HEK293 (cell line): ENCODE measurements around the gene FOXO3.
"Not testable (repeated sequence)": the region's sequence is repeated elsewhere in the genome, so short reads cannot be mapped to it uniquely, and the experiment has no call there.

ENCODE experiments used
- CTCF ChIA-PET: fragments of 350-600 bp; formaldehyde crosslinking; extraction: SDS; loops from one replicate; lab custom pipeline; 2021; ENCODE audit warnings: antibody characterized with exemption; lab: Yijun Ruan, JAX
- POLR2A ChIA-PET: fragments of 300-600 bp; formaldehyde crosslinking; extraction: SDS; loops from one replicate; lab custom pipeline; 2020; ENCODE audit warnings: antibody characterized with exemption, inconsistent platforms; lab: Yijun Ruan, JAX
- H3K27ac ChIP-seq: fragments of 200-500 bp; sonication (Bioruptor generic); 2 replicates; pipeline ENCODE4 v1.5.1; 2014; ENCODE audit warnings: low read depth, low read length, control low read depth, inconsistent platforms; ENCODE audit errors: extremely low read depth
- H3K36me3 ChIP-seq, 2 experiments: fragments of 200-500 bp in 1 of 2; sonication (Bioruptor generic) in 1 of 2; 1 replicate in 1 of 2; 2 replicates in 1 of 2; pipeline ENCODE4 v1.5.1; 2014 to 2017; ENCODE audit warnings: inconsistent platforms in 2 of 2, low read length in 2 of 2; ENCODE audit not compliant: control insufficient read depth in 2 of 2, insufficient read depth in 1 of 2
- H3K4me1 ChIP-seq: fragments of 200-500 bp; sonication (Bioruptor generic); 2 replicates; pipeline ENCODE4 v1.5.1; 2014; ENCODE audit warnings: mild to moderate bottlenecking, low read length, inconsistent platforms; ENCODE audit not compliant: control insufficient read depth, insufficient read depth
- H3K4me3 ChIP-seq: 2 replicates; pipeline ENCODE4 v1.5.1; 2011; ENCODE audit warnings: low read depth, mild to moderate bottlenecking, control low read depth, low read length, moderate library complexity
- H3K9me3 ChIP-seq: fragments of 200-500 bp; sonication (Bioruptor generic); 2 replicates; pipeline ENCODE4 v1.5.1; 2014; ENCODE audit warnings: low read depth, low read length, inconsistent platforms; ENCODE audit not compliant: control insufficient read depth, insufficient read depth
- EGR2 ChIP-seq: fragments of 450-650 bp; formaldehyde crosslinking; IDR thresholded peaks from 2 replicates; pipeline ENCODE4 v1.5.1; 2016; ENCODE audit warnings: low read depth, missing biosample characterization, missing genetic modification characterization
- FEZF1 ChIP-seq: fragments of 450-650 bp; formaldehyde crosslinking; IDR thresholded peaks from 2 replicates; pipeline ENCODE4 v1.5.1; 2016; ENCODE audit warnings: missing biosample characterization, missing genetic modification characterization
- GLIS2 ChIP-seq: fragments of 450-650 bp; formaldehyde crosslinking; IDR thresholded peaks from 2 replicates; pipeline ENCODE4 v1.5.1; 2016; ENCODE audit warnings: missing biosample characterization, missing genetic modification characterization
- HIC1 ChIP-seq: fragments of 450-650 bp; formaldehyde crosslinking; IDR thresholded peaks from 2 replicates; pipeline ENCODE4 v1.5.1; 2016; ENCODE audit warnings: missing biosample characterization, missing genetic modification characterization
- KLF8 ChIP-seq: fragments of 450-650 bp; formaldehyde crosslinking; IDR thresholded peaks from 2 replicates; pipeline ENCODE4 v1.5.1; 2016; ENCODE audit warnings: missing biosample characterization, missing genetic modification characterization
- SETDB1 ChIP-seq: IDR thresholded peaks from one replicate; pipeline ENCODE4 v1.6.1; 2017; ENCODE audit warnings: mild to moderate bottlenecking, low read length, moderate library complexity, mixed read lengths; ENCODE audit not compliant: insufficient read length
- SP2 ChIP-seq: fragments of 450-650 bp; formaldehyde crosslinking; IDR thresholded peaks from 2 replicates; pipeline ENCODE4 v1.5.1; 2016; ENCODE audit warnings: missing biosample characterization, missing genetic modification characterization
- ZBTB17 ChIP-seq: fragments of 450-650 bp; formaldehyde crosslinking; IDR thresholded peaks from 2 replicates; pipeline ENCODE4 v1.5.1; 2016; ENCODE audit warnings: missing biosample characterization, missing genetic modification characterization
- ZBTB7A ChIP-seq: fragments of 450-650 bp; formaldehyde crosslinking; IDR thresholded peaks from 2 replicates; pipeline ENCODE4 v1.5.1; 2016; ENCODE audit warnings: low read depth, missing biosample characterization, missing genetic modification characterization
- ZFHX2 ChIP-seq: fragments of 450-650 bp; formaldehyde crosslinking; conservative IDR thresholded peaks from 2 replicates; pipeline ENCODE4 v1.5.1; 2016; ENCODE audit warnings: missing biosample characterization, missing genetic modification characterization
- ZFP41 ChIP-seq: fragments of 450-650 bp; formaldehyde crosslinking; IDR thresholded peaks from 2 replicates; pipeline ENCODE4 v1.5.1; 2016; ENCODE audit warnings: missing biosample characterization, missing genetic modification characterization, borderline replicate concordance
- ZNF146 ChIP-seq: fragments of 450-650 bp; formaldehyde crosslinking; IDR thresholded peaks from 2 replicates; pipeline ENCODE4 v1.5.1; 2016; ENCODE audit warnings: missing biosample characterization, missing genetic modification characterization
- ZNF354C ChIP-seq: fragments of 450-650 bp; formaldehyde crosslinking; IDR thresholded peaks from 2 replicates; pipeline ENCODE4 v1.5.1; 2016; ENCODE audit warnings: missing biosample characterization, missing genetic modification characterization, low read depth, borderline replicate concordance
- ZNF48 ChIP-seq: fragments of 450-650 bp; formaldehyde crosslinking; IDR thresholded peaks from 2 replicates; pipeline ENCODE4 v1.5.1; 2016; ENCODE audit warnings: missing biosample characterization, missing genetic modification characterization
- ZNF488 ChIP-seq: fragments of 450-650 bp; formaldehyde crosslinking; IDR thresholded peaks from 2 replicates; pipeline ENCODE4 v1.5.1; 2016; ENCODE audit warnings: missing biosample characterization, missing genetic modification characterization
- ZNF571 ChIP-seq: fragments of 450-650 bp; formaldehyde crosslinking; IDR thresholded peaks from 2 replicates; pipeline ENCODE4 v1.5.0; 2017; ENCODE audit warnings: missing biosample characterization, missing genetic modification characterization
- ZNF701 ChIP-seq: fragments of 450-650 bp; formaldehyde crosslinking; IDR thresholded peaks from 2 replicates; pipeline ENCODE4 v1.5.1; 2016; ENCODE audit warnings: missing biosample characterization, missing genetic modification characterization
- ZNF747 ChIP-seq: fragments of 450-650 bp; formaldehyde crosslinking; IDR thresholded peaks from 2 replicates; pipeline ENCODE4 v1.5.1; 2016; ENCODE audit warnings: missing biosample characterization, missing genetic modification characterization
- ZNF776 ChIP-seq: fragments of 450-650 bp; formaldehyde crosslinking; IDR thresholded peaks from 2 replicates; pipeline ENCODE4 v1.5.0; 2017; ENCODE audit warnings: missing biosample characterization, missing genetic modification characterization, borderline replicate concordance
- ZNF785 ChIP-seq: fragments of 450-650 bp; formaldehyde crosslinking; IDR thresholded peaks from 2 replicates; pipeline ENCODE4 v1.5.1; 2016; ENCODE audit warnings: missing biosample characterization, missing genetic modification characterization
- ZNF837 ChIP-seq: fragments of 450-650 bp; formaldehyde crosslinking; IDR thresholded peaks from 2 replicates; pipeline ENCODE4 v1.5.1; 2016; ENCODE audit warnings: missing biosample characterization, missing genetic modification characterization
- ZSCAN23 ChIP-seq: fragments of 450-650 bp; formaldehyde crosslinking; IDR thresholded peaks from 2 replicates; pipeline ENCODE4 v1.5.1; 2016; ENCODE audit warnings: missing biosample characterization, missing genetic modification characterization
- TF ChIP-seq, protein P1 (sequence below): fragments of 450-650 bp; formaldehyde crosslinking; IDR thresholded peaks from 2 replicates; pipeline ENCODE4; 2016; ENCODE audit warnings: missing biosample characterization, missing genetic modification characterization

The FOXO3 gene

GRCh38 chr6:108656836-108657235 lies 96.1 kb downstream of the FOXO3 start:
- H3K4me3 ChIP-seq = no peak overlapping the region
- POLR2A ChIA-PET = interaction anchor here (0.6 kb wide), 1 partner anchor 8 kb away, joined by 3 read pairs; no protein-coding TSS in a partner anchor
- H3K4me1 ChIP-seq = peaks cover 32% of the 10 kb centered on the region
- CTCF ChIA-PET = interaction anchor here (0.6 kb wide), 1 partner anchor 188 kb away, joined by 3 read pairs; no protein-coding TSS in a partner anchor
- no peaks in the 10 kb centered on the region for H3K36me3 ChIP-seq
- H3K27ac ChIP-seq = no peak overlapping the region
- TF ChIP-seq ZFHX2 (tag by site-specific recombination) (no peak), ZNF776 (tag by site-specific recombination) (no peak), ZBTB7A (tag by site-specific recombination) (no peak), ZNF785 (tag by site-specific recombination) (no peak), SP2 (tag by site-specific recombination) (no peak), ZNF747 (tag by site-specific recombination) (no peak), ZNF48 (tag by site-specific recombination) (no peak)
- no peaks in the 10 kb centered on the region for H3K9me3 ChIP-seq

DNA sequence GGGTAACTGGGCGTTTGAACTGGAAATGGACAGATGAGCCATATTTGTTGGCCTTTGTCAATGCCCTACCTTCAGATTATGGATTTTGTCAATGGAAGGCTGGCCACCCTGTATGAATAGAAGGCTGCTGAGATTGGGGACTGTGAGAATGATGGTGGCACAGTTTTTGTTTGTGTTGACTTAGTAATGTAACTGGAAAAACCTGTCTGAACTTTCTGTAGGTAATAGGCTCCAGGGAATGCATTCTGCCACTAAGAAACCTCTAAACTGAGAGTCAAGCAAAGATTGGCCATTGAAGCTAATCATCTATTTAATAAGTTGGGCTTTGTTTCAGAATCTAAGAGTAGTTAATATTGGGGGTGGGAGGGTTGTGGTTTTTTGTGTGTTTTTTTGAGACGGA lies 97.5 kb downstream of the FOXO3 start:
- ChIA-PET CTCF (interaction anchor here (0.7 kb wide), 1 partner anchor 822 kb away, joined by 3 read pairs; no protein-coding TSS in a partner anchor), POLR2A (no interaction called here)
- no peak overlapping the region for H3K27ac ChIP-seq

GRCh38 chr6:108658785-108659184 lies 98.1 kb downstream of the FOXO3 start:
- H3K36me3 ChIP-seq, H3K9me3 ChIP-seq, H3K4me3 ChIP-seq, H3K27ac ChIP-seq: not testable (repeated sequence)
- ChIA-PET CTCF (interaction anchor here (0.7 kb wide), 1 partner anchor 823 kb away, joined by 3 read pairs; no protein-coding TSS in a partner anchor), POLR2A (interaction anchor here (0.7 kb wide), 1 partner anchor 518 kb away, joined by 3 read pairs; no protein-coding TSS in a partner anchor)
- H3K4me1 ChIP-seq = peaks cover 37% of the 10 kb centered on the region

More for the DNA sequence above, 97.5 kb downstream of the FOXO3 start:
- peaks cover 40% of the 10 kb centered on the region for H3K4me1 ChIP-seq
- H3K4me3 ChIP-seq = no peak overlapping the region
- TF ChIP-seq KLF8 (tag by site-specific recombination) (no peak), ZNF837 (tag by site-specific recombination) (no peak), EGR2 (no peak)
- TF ChIP-seq, all 188 proteins: peak for 0
- H3K36me3 ChIP-seq = no peaks in the 10 kb centered on the region
- no peaks in the 10 kb centered on the region for H3K9me3 ChIP-seq

GRCh38 chr6:108660251-108660650 lies 99.5 kb downstream of the FOXO3 start:
- Histone ChIP-seq H3K9me3 (no peaks in the 10 kb centered on the region), H3K27ac (no peak overlapping the region), H3K4me1 (peaks cover 27% of the 10 kb centered on the region), H3K36me3 (peaks cover 2 to 13% of the 10 kb centered on the region in 2 experiments; a peak in 1 of 3 replicates), H3K4me3 (no peak overlapping the region)
- CTCF ChIA-PET = interaction anchor here (0.6 kb wide), 1 partner anchor 390 kb away, joined by 4 read pairs; no protein-coding TSS in a partner anchor
- POLR2A ChIA-PET = no interaction called here
- no peak for TF ChIP-seq FEZF1 (tag by site-specific recombination)
- TF ChIP-seq ZNF488 (tag by site-specific recombination) = no peak
- no peak for TF ChIP-seq GLIS2 (tag by site-specific recombination)
- no peak for TF ChIP-seq ZFP41 (tag by site-specific recombination)
- no peak for TF ChIP-seq ZSCAN23
- TF ChIP-seq HIC1 (tag by site-specific recombination) = no peak
- no peak for TF ChIP-seq ZNF571 (tag by site-specific recombination)
- TF ChIP-seq ZBTB17 = no peak
- TF ChIP-seq SETDB1 = no peak
- no peak for TF ChIP-seq ZNF146 (tag by site-specific recombination)
- TF ChIP-seq ZNF701 (tag by site-specific recombination) = no peak
- no peak for TF ChIP-seq ZNF354C
- TF ChIP-seq, protein P1, sequence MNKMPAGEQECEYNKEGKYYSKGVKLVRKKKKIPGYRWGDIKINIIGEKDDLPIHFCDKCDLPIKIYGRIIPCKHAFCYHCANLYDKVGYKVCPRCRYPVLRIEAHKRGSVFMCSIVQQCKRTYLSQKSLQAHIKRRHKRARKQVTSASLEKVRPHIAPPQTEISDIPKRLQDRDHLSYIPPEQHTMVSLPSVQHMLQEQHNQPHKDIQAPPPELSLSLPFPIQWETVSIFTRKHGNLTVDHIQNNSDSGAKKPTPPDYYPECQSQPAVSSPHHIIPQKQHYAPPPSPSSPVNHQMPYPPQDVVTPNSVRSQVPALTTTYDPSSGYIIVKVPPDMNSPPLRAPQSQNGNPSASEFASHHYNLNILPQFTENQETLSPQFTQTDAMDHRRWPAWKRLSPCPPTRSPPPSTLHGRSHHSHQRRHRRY = no peak
